Type B pancreatic cell (in vitro differentiated cells): ENCODE measurements around the gene PPP1R9A. TPM values are rescaled to one million over a fixed set of nuclear protein-coding genes. Genes with fewer than 3 reads are reported as not detected.

Source experiments
- DNase-seq: peaks from one replicate; pipeline ENCODE4 v3.0.0; 2021; ENCODE audit warnings: mixed read lengths; ENCODE audit not compliant: unreplicated experiment; ENCODE audit errors: extremely low spot score
- H3K27ac Mint-ChIP-seq: 2 replicates; pipeline ENCODE4 v1.8.0; 2021; ENCODE audit warnings: mild to moderate bottlenecking, mixed read lengths
- H3K27me3 Mint-ChIP-seq: 2 replicates; pipeline ENCODE4 v1.8.0; 2021; ENCODE audit warnings: mixed read lengths
- H3K36me3 Mint-ChIP-seq: 2 replicates; pipeline ENCODE4 v1.8.0; 2021; ENCODE audit warnings: mixed read lengths
- H3K4me1 Mint-ChIP-seq: one replicate; pipeline ENCODE4 v1.8.0; 2021; ENCODE audit warnings: mixed read lengths; ENCODE audit not compliant: unreplicated experiment
- H3K4me3 Mint-ChIP-seq: 2 replicates; pipeline ENCODE4 v1.8.0; 2021; ENCODE audit warnings: mild to moderate bottlenecking, mixed read lengths
- H3K9me3 Mint-ChIP-seq: 2 replicates; pipeline ENCODE4 v1.8.0; 2021; ENCODE audit warnings: mixed read lengths
- CTCF ChIP-seq: fragments of 200-600 bp; sonication (generic); conservative IDR thresholded peaks from 2 replicates; pipeline ENCODE4 v1.5.0; 2021; ENCODE audit warnings: antibody characterized with exemption, mild to moderate bottlenecking
- total RNA-seq: library from RNA; stranded (reverse); gene quantifications from 2 replicates; pipeline ENCODE4 v1.2.1, GENCODE V29; 2021; ENCODE audit warnings: low replicate concordance

PPP1R9A gene
- total RNA-seq, 1 donor from 2014 or later: 21.3 TPM

GRCh38 chr7:95255691-95256090 is 348.3 kb downstream of the PPP1R9A start:
- peaks cover 10% of the 10 kb centered on the region for H3K36me3 Mint-ChIP-seq
- no peak for TF ChIP-seq CTCF
- no peaks in the 10 kb centered on the region for H3K9me3 Mint-ChIP-seq
- no peak overlapping the region for H3K4me3 Mint-ChIP-seq
- DNase-seq: no peak
- H3K27ac Mint-ChIP-seq: no peak overlapping the region
- H3K27me3 Mint-ChIP-seq: no peaks in the 10 kb centered on the region
- H3K4me1 Mint-ChIP-seq: peaks cover 9% of the 10 kb centered on the region

GRCh38 chr7:95261895-95262415 is 354.6 kb downstream of the PPP1R9A start:
- H3K4me3 Mint-ChIP-seq: no peak overlapping the region
- no peaks in the 10 kb centered on the region for H3K9me3 Mint-ChIP-seq
- no peak for DNase-seq
- no peaks in the 10 kb centered on the region for H3K36me3 Mint-ChIP-seq
- no peaks in the 10 kb centered on the region for H3K27me3 Mint-ChIP-seq
- no peak overlapping the region for H3K27ac Mint-ChIP-seq
- no peak for TF ChIP-seq CTCF
- peaks cover 4% of the 10 kb centered on the region for H3K4me1 Mint-ChIP-seq

- no peaks in the 10 kb centered on the region for H3K36me3 Mint-ChIP-seq
- no peak overlapping the region for H3K4me3 Mint-ChIP-seq
- H3K9me3 Mint-ChIP-seq: no peaks in the 10 kb centered on the region
- H3K27me3 Mint-ChIP-seq: no peaks in the 10 kb centered on the region
- H3K27ac Mint-ChIP-seq: no peak overlapping the region
- TF ChIP-seq CTCF: no peak
- peaks cover 4% of the 10 kb centered on the region for H3K4me1 Mint-ChIP-seq
- no peak for DNase-seq
These were observed 355.5 kb downstream of the PPP1R9A start for GRCh38 chr7:95262875-95263274.

- H3K4me3 Mint-ChIP-seq: no peak overlapping the region
- peaks cover 4% of the 10 kb centered on the region for H3K4me1 Mint-ChIP-seq
- H3K27ac Mint-ChIP-seq: no peak overlapping the region
- no peaks in the 10 kb centered on the region for H3K9me3 Mint-ChIP-seq
- TF ChIP-seq CTCF: no peak
- DNase-seq: no peak
- H3K36me3 Mint-ChIP-seq: peaks cover 4% of the 10 kb centered on the region
- no peaks in the 10 kb centered on the region for H3K27me3 Mint-ChIP-seq
These were observed 356.5 kb downstream of the PPP1R9A start for GRCh38 chr7:95263785-95264362.

- Mint-ChIP-seq H3K27me3 (no peaks in the 10 kb centered on the region), H3K4me1 (peaks cover 4% of the 10 kb centered on the region), H3K9me3 (no peaks in the 10 kb centered on the region), H3K4me3 (no peak overlapping the region), H3K36me3 (peaks cover 4% of the 10 kb centered on the region), H3K27ac (no peak overlapping the region)
- no peak for DNase-seq
- no peak for TF ChIP-seq CTCF
These were observed 357.0 kb downstream of the PPP1R9A start for GRCh38 chr7:95264363-95264891.
